HG02763 (cell line): ENCODE measurements around the gene NHSL2.

Source experiments
- ATAC-seq: cut with Tn5 transposase; IDR thresholded peaks from one replicate; pipeline ENCODE4 v1.9.1; 2021; ENCODE audit warnings: mild to moderate bottlenecking, moderate library complexity; ENCODE audit not compliant: unreplicated experiment

Gene NHSL2

DNA sequence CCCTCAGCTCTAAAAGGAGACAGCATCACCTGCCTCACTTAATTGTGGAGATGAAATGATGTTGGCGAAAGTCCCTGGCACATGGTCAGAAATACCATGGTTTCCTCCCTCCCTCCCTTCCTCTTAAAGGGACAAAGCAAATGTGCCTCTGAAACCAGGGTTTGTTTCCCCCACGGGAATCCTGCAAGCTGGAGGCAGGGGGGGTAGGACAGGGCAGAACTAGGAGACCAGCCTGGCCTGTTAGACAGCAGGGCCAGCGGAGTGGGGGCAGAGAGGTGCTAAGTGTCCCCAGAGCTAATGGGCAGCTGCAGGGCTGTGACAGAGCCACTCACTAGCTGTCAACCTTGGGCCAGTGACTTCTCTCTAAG is 215.4 kb downstream of the NHSL2 start:
- ATAC-seq: no peak

DNA sequence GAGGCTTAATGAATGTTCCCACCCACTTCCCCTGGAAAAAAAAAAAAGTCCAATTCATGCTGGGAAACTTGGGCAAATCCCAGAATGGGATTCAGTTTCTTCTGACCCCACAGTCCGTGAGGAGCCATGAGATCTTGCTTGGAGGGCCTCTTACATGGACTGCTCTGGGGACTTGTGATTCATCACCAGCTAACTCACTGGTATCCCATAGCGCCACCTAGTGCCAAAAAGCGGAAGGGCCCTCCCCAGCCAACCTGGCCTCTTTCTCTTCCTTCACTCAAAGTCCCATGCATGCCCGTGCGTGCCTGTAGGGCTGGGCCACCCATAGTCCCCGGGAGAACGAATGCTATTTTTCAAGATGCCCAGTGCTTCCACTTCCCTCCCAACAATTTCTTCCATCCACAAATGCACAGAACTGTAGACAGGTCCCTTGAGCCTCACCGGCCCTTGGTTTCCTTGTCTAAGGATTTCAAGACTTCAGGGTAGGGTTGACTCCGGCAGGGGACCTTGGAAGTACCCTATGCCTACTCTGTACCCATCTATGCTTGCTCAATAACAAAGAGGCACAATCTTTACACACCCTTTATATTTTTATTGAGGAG is 216.0 kb downstream of the NHSL2 start:
- peak; percentile 71 for ATAC-seq

DNA sequence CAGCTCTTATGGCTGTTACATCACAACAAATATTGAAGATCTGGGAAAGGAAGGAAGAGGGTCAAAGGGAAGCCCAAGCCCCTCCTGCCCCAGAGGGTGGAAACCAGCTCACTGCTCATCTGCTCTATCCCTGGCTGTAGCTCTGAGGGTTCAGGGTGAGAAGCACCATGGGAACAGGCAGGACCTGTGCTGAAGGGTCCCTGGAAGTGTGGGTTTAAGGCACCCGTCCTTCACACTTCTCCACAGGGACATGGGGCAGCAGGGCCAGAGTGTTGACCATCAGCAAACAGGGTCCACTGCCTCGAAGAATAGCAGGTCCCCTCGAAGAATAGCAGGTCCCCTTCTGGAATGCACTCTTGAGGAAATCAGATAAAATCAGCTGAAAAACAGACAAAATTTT is 216.7 kb downstream of the NHSL2 start:
- no peak for ATAC-seq

DNA sequence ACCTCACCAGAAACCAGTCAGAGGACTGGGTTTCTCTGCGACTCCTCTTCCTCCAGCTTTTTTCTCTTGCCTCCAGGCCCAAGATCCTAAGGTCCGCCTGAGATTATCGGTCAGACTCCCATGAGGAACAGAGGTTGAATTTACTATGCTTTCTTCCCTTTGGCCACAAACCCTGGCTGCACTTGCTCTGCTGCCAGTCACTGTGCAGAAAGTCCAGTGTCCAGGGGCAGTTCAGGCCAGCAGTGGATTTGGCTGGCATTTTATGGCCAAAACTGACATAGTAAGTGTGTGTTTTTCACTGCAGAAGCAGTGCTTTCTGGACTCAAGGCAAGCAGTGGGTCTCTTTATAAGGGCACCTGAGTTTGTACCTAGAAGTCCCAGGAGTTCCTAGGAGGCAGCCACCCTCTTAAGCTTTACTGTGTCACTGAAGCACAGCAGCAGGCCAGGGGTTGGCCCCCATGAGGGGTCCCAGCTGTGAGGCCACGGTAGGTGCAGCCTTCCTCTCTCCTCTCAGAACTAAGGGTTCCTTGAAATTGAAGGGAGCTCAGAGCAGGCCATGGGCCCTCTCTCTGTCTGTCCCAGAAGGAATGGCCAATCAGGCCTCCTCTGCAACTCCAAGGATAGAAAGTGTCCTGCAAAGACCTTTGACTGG is 217.7 kb downstream of the NHSL2 start:
- ATAC-seq: no peak

DNA sequence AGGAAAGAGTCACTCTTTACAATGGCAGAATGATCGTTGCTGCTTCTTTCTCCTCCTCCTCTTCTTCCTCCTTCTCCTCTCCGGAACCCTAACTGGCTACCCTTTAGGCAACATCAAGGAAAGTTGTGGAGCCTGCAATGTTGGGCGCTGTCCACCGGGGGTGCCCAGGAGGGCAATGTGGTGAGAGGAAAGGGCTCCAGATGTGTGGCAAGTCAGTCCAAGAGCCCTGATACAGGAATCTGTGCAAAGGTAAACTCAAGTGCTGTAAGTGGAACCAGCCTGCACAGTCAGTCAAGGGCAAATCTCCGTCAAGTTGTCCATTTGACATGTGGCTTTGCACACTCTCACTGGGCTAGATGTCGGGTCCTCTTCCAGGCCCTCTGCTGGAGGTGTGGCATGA is 218.2 kb downstream of the NHSL2 start:
- ATAC-seq: no peak

DNA sequence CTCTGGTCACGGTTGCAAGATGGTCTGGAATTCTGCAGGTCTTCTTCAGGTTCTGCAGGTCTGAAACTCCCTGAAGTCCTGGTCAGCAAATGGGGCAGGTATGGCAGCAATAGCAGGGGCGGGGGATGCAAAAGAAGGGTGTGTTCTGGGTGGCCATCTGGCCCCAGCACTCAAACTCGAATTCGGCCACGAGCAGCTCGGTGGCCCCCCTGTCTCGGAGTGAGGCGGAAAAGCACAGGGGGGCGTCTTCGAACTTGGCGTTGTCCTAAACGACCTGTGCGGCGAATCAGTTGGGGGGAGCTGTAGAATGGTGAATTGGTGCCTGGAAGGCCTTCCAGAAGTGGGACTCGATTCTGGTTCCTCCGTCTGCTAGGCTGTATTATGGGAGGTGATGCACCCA is 219.0 kb downstream of the NHSL2 start:
- no peak for ATAC-seq

DNA sequence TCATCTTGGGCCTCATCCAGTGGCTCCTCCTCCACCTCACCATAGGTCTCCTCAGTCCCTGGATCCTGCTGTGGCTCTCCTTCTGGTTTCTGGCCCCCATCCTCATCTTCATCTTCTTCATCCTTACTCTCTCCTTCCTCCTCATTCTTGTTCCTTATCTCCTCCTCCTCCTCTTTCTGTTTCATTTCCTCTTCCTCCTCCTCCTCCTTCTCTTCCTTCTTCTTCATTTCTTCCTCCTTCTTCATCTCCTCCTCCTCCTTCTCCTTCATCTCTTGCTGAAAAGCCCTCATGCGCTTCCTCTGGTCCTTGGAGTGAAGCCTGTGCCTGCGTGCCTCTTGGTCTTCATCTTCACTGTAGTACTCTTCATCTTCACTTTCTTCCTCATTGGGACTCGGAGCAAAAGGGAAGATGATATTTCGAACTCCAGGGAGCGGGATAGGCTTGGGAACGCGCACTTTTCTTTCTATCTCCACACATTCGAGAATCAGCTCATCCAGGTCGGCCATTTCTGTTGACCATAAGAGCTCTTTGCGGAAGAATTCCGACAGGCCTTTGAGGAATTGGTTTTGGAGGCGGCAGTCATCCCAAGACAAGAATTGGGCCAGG is 219.6 kb downstream of the NHSL2 start:
- no peak for ATAC-seq

DNA sequence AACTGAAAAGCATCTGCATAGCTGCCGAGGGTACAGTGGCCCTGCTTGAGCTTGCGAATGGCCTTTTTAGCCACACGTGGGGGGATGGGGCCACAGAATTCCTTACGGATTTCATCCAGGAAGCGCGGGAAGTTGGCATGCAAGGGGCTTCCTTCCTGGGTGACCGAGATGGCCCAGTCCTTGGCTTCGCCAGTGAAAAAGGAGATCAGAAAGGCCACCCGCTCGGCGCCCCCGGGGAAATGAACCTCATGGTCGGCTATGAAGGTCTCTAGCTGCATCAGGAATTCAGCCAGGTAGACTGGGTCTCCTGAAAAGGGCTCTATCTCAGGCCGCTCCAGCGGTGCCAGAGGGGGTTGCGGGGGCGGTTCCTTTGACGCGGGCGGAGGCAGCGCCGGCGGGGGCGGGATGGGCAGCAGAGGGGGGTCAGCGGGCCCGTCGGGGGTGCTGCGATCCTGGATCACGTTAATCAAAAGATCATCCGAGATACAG is 220.2 kb downstream of the NHSL2 start:
- ATAC-seq: no peak

DNA sequence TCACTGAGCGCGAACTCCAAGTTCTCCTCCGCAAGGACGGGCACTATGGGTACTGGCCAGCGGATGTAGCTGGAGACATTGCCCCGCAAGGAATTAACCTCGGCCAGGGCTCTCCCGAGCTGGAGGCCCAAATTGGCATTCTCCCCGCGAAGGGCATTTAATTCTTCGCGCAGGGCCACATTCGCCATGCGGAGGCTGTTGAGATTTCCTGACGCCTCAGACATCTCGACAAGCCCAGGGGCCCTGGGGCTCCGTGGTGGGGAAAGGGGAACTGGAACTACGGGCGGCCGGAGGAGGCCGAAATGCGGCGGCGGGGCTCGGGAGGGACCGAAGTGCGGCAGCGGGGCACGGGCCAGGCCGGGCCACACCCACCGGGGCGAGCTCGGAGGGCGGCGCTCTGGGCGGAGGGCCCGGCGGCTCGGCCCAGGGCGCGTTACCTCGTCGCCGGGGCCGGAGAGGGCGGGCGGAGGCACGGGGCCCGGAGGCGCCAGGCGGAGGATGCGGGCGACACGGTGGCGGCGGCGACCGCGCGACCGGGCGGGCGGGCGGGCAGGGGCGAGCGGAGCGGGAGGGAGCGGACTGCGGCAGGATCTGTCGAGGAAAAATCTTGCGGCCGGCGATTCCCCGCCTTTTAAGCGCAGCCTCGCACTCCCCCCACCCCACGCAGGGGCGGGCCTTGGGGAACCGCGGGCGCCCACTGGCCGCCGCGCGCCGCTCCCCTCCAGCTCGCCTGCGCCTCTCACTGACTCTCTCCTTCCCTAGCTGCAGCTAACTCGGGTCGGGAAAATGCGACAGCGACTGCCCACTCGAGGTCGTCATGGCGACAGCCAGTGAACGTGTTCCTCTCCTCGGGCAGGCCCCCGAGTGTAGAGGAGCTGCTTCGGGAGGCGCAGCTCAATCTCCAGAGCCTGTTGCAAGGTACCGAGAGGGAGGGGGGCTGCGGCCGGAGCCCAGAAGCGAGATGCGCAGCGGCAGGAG is 221.0 kb downstream of the NHSL2 start, which contains the start of gene RTL5:
RTL5 (minus strand) TSS at position 599 of the 978 bp plus-strand sequence.
- ATAC-seq: peak; percentile 52

DNA sequence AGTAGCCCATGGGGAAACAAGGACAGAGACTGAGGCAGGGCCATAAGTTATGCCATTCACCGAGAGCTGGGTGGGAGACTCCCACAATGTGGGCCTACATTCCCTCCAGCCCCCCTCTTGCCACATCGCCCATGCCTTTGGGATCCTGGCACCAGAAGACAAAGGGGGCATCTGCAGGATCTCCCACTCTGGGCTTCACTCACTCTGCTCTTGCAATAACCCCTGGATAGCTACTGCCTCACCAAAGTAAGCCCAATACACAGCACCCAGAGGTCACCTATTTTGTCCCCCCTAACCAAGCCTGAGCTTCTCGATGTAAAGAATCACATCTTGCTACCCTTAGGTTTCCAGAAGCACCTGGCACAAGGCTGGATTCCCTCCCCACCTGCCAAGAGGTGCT is 221.8 kb downstream of the NHSL2 start:
- no peak for ATAC-seq

DNA sequence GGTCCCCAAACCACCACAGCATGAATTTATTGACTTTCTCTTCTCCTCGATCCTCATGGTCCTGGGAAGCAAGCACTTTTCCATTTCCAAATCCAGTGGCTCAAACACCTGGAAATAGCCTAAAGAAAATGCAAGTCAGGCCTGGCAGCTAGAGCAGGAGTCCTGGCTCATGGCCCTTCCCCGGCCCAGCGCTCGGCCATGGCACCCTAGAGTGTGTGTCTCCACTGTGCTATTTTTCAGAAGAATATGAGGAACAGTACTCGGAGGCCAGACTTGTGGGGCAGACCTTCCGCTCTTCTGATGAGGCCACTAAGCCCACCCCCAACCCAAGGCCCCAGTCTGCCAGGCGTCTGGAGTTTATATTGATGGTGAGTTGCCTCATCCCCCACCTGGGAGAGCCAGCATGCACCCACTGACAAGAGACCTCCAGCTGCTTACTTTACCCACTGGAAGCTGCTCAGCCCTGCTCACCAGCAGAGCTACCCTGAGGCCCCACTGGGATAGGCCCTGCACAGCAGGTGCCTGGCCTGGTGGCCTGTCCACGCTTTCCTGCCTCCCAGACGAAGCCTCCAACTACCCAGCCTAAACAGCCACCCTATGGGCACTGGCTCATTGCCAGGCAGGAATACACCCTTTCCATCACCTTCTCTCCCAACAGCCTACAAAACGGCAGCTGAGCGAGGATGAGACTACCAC is 223.4 kb downstream of the NHSL2 start:
- ATAC-seq: no peak

DNA sequence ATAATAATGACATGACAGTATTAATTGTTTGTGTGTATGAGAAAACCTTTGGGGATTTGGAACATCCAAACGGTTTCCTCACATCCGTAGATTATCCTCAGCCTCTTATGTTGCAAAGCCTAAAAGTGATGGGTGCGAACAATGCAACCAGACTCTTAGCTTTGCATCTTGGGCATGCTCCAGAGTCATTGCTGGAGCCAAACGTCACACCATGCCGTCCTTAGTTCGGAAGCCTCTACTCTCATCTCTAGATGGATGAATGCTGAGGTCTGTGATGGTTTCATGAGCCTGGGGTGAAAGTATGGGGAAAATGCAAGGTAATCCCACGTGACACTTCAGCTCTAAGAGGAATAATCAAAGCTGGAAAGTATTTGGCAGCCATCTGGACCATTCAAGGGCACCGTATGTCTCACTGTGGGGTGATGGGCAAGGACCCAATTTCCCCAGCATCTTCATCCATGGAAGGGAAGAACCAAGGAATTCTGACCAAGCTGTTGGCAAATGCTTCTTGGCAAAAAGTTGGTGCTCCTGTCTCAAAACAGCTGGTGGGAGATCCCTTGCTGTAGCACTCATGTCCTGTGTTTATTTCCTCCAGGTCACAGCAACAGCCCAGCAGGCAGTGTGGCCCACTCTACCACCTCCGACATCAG is 227.3 kb downstream of the NHSL2 start:
- ATAC-seq: no peak

DNA sequence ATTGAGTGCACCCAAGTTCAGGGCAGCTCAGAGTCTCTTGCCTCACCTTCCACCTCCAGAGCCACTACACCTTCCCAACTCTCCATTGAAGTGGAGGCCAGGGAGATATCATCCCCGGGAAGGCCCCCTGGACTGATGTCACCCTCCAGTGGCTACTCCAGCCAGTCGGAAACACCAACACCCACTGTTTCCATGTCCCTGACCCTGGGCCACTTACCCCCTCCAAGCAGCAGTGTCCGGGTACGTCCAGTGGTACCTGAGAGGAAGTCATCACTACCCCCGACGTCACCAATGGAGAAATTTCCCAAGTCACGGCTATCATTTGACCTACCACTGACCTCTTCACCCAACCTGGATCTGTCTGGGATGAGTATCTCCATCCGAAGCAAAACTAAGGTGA is 228.9 kb downstream of the NHSL2 start:
- no peak for ATAC-seq

DNA sequence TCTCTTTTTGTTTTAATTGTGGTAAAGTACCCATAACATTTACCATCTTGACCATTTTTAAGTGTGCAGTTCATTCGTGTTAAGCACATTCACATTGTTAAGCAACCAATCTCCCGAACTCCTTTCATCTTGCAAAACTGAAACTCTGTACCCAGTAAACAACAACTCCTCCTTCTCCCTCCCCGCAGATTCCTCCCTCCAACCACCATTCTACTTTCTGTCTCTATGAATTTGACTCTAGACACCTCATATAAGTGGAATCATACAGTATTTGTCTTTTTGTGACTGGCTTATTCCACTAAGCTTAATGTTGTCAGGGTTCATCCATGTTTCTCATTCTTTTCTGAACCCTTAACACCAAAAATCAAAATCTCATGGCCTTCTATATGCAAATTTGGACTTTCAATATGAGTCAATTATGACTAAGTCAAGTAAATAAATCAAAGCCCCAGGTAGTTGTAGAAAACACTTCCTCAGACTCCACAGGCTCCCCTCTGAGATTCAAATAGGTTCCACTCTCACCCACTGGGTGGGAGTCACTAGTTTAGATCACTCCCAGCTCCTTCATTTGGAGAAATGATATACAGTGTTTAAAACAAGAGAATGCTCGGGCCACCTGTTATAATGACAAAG is 230.8 kb downstream of the NHSL2 start:
- peak; percentile 46 for ATAC-seq

DNA sequence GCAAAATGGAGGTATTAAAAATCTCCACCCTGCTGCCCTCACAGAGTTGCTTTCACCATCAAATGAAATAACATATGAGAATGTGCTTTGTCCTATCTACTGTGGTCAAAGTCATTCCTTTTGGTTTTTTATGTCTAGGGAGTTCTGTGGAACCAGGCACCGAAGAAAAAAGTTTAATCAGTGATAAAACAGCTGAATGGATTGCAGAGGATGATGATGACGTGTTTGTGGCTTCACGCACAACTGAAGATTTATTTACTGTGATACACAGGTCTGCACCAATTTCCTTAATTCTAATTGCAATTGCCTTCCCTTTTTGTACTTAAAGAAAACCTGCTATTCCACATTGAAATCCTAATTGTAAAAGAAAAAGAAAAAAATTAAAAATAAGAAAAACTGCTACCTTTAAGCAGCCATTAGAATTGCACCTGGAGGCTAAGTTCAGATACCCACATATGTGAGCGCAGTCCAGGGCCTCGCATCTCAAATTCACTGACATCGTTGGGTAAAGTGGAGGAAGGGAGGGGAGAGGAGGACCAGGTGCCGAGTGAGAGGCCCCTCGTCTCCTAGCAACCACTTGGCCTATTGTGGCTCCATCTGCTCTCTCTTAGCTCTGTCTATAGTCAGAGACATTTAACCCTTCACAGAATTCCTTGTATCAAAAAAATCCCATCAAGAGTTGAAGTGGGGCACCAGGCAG is 231.6 kb downstream of the NHSL2 start:
- ATAC-seq: no peak

DNA sequence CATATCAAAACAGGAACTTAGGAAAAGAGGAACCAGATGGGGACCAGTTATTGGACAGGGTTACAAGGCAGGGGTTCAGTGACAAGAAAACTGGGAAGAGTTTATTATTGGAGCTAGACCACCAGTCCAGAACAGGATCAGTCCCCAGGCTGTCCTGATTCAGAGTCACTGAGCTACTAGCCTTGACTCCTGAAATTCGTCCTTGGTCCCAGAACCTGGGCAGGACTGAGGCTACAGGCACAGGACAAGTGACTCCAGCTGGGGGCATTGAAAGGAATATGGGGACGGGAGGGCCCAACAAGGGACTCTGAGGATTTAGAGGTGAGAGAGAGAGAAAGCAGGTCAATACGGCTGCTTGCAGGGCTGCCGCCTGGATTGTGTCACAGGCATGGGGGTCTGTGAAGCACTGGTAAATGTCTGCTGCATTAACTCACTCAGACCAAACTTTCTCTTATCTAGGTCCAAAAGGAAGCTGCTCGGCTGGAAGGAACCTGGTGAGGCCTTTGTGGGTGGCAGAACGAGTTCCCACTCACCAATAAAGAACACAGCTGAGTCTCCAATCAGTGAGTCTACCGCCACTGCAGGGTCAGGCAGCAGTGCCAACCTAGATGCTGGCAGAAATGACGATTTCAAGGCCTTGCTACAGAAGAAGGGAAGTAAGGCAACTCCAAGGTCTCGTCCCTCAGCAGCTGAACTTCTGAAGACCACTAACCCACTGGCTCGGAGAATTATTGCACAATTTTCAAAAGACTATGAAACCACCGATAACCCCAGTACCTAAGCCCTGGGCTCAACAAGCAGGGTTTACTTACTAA is 232.4 kb downstream of the NHSL2 start:
- no peak for ATAC-seq

DNA sequence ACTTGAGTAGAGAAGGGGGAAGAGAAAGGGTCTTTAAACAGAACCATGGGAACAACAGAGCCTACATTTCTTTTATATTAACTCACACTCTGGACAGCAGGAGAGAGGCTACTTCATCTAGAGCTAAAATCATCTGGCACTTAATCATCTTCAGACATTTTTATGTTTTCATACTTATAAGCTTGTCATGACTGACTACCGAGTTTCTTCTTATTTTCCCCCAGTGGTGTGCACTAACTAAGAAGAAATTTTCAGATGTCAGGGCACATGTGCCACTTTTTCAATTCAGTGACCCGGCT is 232.9 kb downstream of the NHSL2 start:
- ATAC-seq: no peak

DNA sequence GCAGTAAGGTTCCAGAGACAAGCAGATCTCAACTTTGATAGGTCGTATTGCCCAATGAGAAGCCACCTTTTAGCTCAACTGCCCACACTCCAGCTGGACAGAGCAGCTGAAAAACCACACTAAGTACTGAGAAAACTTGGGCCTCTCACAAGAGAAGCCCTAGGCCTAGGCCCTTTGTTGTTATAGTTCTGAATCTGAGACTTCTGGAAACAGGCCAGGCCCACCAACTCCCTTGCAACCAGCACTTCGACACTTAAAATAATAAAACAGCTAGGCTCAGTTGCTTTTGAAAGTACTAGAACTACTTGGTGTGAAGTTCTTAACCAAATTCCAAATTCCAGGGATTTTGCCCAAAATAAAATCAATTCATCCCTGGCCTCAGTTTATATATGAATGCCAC is 234.5 kb downstream of the NHSL2 start:
- no peak for ATAC-seq
